IPS-18a (cell line): ENCODE results near the gene ADRA2A.

Experiments
- H3K27ac ChIP-seq: one replicate; pipeline ENCODE4 v1.5.1; 2013; ENCODE audit warnings: low read length
- H3K27me3 ChIP-seq: one replicate; pipeline ENCODE4 v1.6.1; 2013; ENCODE audit warnings: mild to moderate bottlenecking, low read length; ENCODE audit not compliant: control insufficient read depth, insufficient read depth
- H3K36me3 ChIP-seq: one replicate; pipeline ENCODE4 v1.6.1; 2013; ENCODE audit warnings: low read depth, low read length; ENCODE audit not compliant: control insufficient read depth
- H3K4me1 ChIP-seq: one replicate; pipeline ENCODE4 v1.6.1; 2013; ENCODE audit warnings: low read depth, low read length; ENCODE audit not compliant: control insufficient read depth
- H3K4me3 ChIP-seq: one replicate; pipeline ENCODE4 v1.5.1; 2013; ENCODE audit warnings: low read length
- H3K9ac ChIP-seq: one replicate; pipeline ENCODE4 v1.6.1; 2013; ENCODE audit warnings: mild to moderate bottlenecking, low read length, moderate library complexity
- H3K9me3 ChIP-seq: one replicate; pipeline ENCODE4 v1.6.1; 2013; ENCODE audit warnings: low read depth, low read length; ENCODE audit not compliant: control insufficient read depth

The ADRA2A gene

DNA sequence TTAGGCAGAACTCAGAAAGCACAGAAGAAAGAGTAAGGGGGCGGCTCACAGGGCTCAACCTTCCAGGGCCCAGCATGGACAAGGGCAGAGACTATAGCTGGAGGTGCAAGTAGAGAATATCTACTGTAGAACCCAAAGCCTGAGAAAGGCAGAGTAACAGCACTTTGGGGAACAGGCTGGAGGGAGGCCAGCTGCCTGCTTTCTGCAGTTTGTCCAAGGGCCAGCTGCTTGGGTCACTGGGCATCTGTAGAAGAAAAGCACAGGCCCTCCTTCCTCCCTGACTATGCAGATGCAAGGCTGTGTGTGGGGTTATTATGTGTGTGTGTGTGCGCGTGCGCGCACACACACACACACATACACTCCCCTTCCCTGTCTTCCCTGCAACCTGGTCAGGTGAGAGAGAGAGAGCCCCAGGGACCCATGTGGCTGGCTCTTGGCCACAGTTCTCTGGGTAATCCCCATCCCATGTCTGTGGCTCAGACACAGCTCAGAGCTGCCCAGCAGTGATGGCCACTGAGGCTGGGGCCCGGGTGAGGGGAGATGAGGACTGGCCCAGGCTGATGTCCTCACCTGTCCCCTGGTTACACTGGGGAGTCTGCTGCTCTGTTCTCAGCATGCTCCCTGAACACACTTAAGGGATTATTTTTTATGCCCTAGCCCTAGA is 9.0 kb downstream of the ADRA2A start:
- H3K36me3 ChIP-seq = no peaks in the 10 kb centered on the region
- H3K27me3 ChIP-seq = no peaks in the 10 kb centered on the region
- no peak overlapping the region for H3K9ac ChIP-seq
- no peak overlapping the region for H3K27ac ChIP-seq
- no peak overlapping the region for H3K4me3 ChIP-seq
- no peaks in the 10 kb centered on the region for H3K9me3 ChIP-seq
- no peaks in the 10 kb centered on the region for H3K4me1 ChIP-seq

- Histone ChIP-seq H3K27ac (no peak overlapping the region), H3K4me1 (no peaks in the 10 kb centered on the region), H3K36me3 (no peaks in the 10 kb centered on the region), H3K4me3 (no peak overlapping the region), H3K9me3 (no peaks in the 10 kb centered on the region), H3K27me3 (no peaks in the 10 kb centered on the region), H3K9ac (no peak overlapping the region)
Observed at GRCh38 chr10:111086574-111086973, 9.7 kb downstream of the ADRA2A start.

DNA sequence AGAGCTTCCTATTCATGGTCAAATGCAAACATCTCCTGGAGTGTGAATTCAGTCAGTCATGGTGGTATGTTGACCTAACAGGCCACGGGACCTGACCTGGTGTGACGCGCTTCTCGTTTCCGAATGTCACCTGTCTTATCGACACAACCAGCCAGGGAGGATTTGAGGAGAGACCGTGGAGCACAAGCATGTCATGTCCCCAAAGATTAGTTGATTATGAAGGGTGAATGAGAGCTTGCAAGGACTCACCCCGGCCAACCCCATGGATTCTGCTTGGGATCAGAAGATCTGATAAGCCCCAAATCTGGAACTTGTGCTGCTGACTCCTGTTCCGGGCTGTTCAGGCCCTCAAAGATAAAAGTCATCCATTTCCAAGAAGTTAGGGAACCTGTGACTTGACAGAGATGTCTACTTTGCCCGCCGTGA is 10.5 kb downstream of the ADRA2A start:
- H3K9ac ChIP-seq = no peak overlapping the region
- no peaks in the 10 kb centered on the region for H3K27me3 ChIP-seq
- H3K4me3 ChIP-seq = no peak overlapping the region
- no peak overlapping the region for H3K27ac ChIP-seq
- H3K9me3 ChIP-seq = no peaks in the 10 kb centered on the region
- H3K4me1 ChIP-seq = no peaks in the 10 kb centered on the region
- H3K36me3 ChIP-seq = no peaks in the 10 kb centered on the region

DNA sequence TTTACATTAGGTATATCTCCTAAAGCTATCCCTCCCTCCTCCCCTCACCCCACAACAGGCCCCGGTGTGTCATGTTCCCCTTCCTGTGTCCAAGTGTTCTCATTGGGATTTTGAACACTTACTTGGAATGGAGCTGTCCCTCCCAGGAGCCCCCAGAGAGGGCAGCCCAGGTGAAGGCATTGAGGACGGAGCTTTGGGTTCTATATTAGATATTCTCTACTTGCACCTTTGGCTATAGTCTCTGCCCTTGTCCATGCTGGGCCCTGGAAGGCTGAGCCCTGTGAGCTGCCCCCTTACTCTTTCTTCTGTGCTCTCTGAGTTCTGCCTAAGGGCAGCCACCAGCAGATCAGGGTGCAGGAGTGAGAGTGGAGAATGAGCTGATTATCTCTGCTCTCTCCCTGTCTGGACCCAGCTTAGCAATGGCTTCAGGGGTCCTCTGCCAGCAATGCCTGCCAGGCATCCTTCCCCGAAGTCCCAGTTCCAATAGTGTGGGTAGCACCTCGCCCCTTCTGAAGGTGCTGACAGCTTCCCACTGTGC is 11.2 kb downstream of the ADRA2A start:
- Histone ChIP-seq H3K9me3 (no peaks in the 10 kb centered on the region), H3K9ac (no peak overlapping the region), H3K27me3 (no peaks in the 10 kb centered on the region), H3K36me3 (no peaks in the 10 kb centered on the region), H3K4me1 (no peaks in the 10 kb centered on the region), H3K4me3 (no peak overlapping the region), H3K27ac (no peak overlapping the region)

DNA sequence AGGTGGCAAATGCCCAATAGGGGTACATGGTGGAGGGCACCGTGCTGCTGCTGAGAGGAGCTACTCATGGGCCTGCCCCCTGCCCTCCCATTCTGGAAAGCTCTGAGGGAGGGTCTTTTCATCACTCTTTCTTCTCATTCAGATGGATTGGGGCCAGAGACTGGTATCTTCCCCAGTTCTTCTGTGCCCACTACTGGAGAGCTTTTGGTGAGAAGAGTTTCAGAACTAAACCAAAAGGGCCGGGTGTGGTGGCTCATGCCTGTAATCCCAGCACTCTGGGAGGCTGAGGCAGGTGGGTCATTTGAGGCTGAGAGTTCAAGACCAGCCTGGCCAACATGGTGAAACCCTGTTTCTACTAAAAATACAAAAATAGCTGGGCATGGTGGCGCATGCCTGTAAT is 12.5 kb downstream of the ADRA2A start:
- no peaks in the 10 kb centered on the region for H3K4me1 ChIP-seq
- no peak overlapping the region for H3K4me3 ChIP-seq
- no peaks in the 10 kb centered on the region for H3K27me3 ChIP-seq
- no peak overlapping the region for H3K27ac ChIP-seq
- no peak overlapping the region for H3K9ac ChIP-seq
- H3K36me3 ChIP-seq = no peaks in the 10 kb centered on the region
- no peaks in the 10 kb centered on the region for H3K9me3 ChIP-seq

- no peaks in the 10 kb centered on the region for H3K4me1 ChIP-seq
- no peaks in the 10 kb centered on the region for H3K36me3 ChIP-seq
- no peaks in the 10 kb centered on the region for H3K9me3 ChIP-seq
- no peak overlapping the region for H3K4me3 ChIP-seq
- no peaks in the 10 kb centered on the region for H3K27me3 ChIP-seq
- no peak overlapping the region for H3K9ac ChIP-seq
- H3K27ac ChIP-seq = no peak overlapping the region
Observed at GRCh38 chr10:111091833-111092232, 15.0 kb downstream of the ADRA2A start.

- Histone ChIP-seq H3K9ac (no peak overlapping the region), H3K36me3 (no peaks in the 10 kb centered on the region), H3K9me3 (no peaks in the 10 kb centered on the region), H3K4me3 (no peak overlapping the region), H3K27me3 (no peaks in the 10 kb centered on the region), H3K4me1 (no peaks in the 10 kb centered on the region), H3K27ac (no peak overlapping the region)
Observed at GRCh38 chr10:111093741-111094380, 17.0 kb downstream of the ADRA2A start.

GRCh38 chr10:111098679-111099437 is 22.0 kb downstream of the ADRA2A start:
- no peak overlapping the region for H3K27ac ChIP-seq
- no peaks in the 10 kb centered on the region for H3K27me3 ChIP-seq
- no peaks in the 10 kb centered on the region for H3K9me3 ChIP-seq
- no peaks in the 10 kb centered on the region for H3K36me3 ChIP-seq
- no peak overlapping the region for H3K4me3 ChIP-seq
- H3K4me1 ChIP-seq = no peaks in the 10 kb centered on the region
- no peak overlapping the region for H3K9ac ChIP-seq

DNA sequence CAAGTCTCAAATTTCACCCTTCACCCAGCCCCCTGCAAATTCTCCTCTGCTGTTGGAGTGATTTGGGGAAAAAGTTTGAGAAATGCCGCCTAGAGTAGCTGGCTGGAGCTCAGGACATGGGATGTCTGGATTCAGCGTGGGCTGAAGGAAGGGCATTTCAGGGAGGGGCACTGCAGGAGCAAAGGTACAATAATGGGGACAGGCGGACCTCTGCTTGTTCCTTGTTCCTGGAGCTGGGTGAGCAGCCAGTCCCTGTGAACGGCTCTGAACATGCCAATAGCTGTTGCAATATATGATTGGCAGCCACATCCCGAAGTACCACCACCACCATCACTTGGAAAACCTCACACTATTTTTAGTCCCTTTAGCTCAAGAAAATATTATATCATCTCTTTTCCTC is 23.4 kb downstream of the ADRA2A start:
- no peak overlapping the region for H3K4me3 ChIP-seq
- no peaks in the 10 kb centered on the region for H3K36me3 ChIP-seq
- H3K27me3 ChIP-seq = no peaks in the 10 kb centered on the region

DNA sequence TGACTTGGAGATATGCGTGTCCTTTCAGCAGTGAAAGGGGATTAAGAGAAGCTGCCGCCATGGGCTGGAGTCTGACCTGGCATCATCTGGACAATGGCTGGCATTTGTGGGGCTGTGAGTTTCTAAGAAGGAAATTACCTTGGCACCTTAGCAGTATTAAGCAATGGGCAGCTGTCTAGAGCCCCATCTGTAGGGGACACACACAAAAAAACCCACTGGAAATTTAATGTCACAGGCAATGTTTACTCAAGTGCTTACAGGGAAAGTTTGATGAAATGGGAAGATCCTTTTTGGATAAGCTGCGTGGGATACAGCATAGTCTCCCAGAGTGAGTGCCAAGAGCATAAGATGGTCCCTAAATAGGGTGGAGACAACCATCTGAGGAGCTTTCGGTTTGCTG is 25.0 kb downstream of the ADRA2A start:
- H3K9ac ChIP-seq = no peak overlapping the region
- no peaks in the 10 kb centered on the region for H3K27me3 ChIP-seq
- no peaks in the 10 kb centered on the region for H3K4me1 ChIP-seq
- H3K27ac ChIP-seq = no peak overlapping the region
- no peak overlapping the region for H3K4me3 ChIP-seq
- no peaks in the 10 kb centered on the region for H3K36me3 ChIP-seq
- H3K9me3 ChIP-seq = no peaks in the 10 kb centered on the region

More for the DNA sequence above, 23.4 kb downstream of the ADRA2A start:
- H3K27ac ChIP-seq = no peak overlapping the region
- H3K9ac ChIP-seq = no peak overlapping the region
- no peaks in the 10 kb centered on the region for H3K4me1 ChIP-seq
- no peaks in the 10 kb centered on the region for H3K9me3 ChIP-seq

DNA sequence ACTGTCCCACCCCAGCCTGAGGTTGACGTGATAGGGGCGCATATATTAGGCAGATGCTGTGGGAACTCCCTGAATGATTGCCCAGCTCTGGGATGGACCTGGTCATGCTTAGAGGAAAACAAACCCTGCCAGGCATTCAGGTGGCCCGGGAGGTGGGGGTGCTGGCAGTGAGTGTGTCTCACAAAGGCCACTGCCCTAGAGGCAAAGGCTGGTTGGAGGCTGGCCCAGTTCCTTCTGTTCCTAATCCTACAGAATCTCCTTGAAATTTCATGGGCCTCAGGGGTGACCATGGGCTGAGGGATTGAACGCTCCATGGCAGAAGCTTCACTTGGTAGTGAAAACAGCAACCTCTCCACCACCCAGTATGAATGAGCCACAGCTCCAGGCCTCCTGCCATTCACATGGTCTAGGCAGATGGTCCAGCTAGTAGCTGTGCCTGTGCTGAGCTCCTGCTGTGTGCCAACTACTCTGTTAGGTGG is 25.6 kb downstream of the ADRA2A start:
- Histone ChIP-seq H3K9me3 (no peaks in the 10 kb centered on the region), H3K9ac (no peak overlapping the region), H3K4me3 (no peak overlapping the region), H3K4me1 (no peaks in the 10 kb centered on the region), H3K36me3 (no peaks in the 10 kb centered on the region), H3K27ac (no peak overlapping the region), H3K27me3 (no peaks in the 10 kb centered on the region)
